SHP77 (cell line): ENCODE measurements around the gene CLK2.

ENCODE experiments used
- DNase-seq, 2 experiments: peaks; one replicate each; lab custom pipeline; 2025; lab: John Stamatoyannopoulos, UW

The CLK2 gene

DNA sequence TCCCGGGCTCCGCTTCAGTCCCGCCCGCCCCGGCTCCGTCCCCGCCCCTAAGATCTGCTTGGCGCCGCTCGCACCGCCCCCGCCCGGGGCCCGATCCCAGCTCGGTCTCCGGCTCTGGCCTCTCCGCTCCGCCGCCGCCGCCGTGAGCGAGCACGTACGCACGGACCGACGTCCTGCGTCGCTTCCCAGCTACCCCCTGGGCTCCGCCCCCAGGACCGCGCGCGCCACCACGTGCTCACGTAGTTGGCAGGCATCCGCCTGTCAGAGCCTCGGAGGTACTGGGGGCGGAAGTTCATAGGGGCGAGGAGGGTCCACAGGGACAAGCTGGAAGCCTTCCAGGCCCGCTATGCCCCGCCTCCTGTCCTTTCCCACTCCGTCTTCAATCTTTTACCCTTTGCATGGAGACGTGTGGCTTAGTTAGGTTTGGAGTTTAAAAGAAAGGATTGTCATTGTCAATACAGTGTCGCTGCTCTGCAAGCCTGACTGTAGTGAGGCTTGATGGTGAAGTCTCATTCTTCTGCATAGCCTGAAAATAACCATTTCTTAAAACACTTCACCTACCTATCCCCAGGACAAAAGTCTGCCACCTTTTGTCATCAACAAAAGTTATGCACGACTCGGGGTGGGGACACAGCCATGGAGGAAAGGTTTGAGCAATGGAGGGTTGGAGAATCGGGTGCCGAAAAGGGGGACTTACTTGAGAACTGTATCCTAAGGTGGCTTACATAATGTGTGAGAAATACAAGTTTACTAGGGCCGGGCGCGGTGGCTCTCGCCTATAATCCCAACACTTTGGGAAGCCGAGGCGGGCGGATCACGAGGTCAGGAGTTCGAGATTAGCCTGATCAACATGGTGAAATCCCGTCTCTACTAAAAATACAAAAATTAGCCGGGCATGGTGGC lies at the start of gene CLK2:
CLK2 (minus strand) TSS at position 162 of the 903 bp plus-strand sequence. CDS start 2,527 bp downstream, outside the sequence.
- peak; percentile 99 for DNase-seq

DNA sequence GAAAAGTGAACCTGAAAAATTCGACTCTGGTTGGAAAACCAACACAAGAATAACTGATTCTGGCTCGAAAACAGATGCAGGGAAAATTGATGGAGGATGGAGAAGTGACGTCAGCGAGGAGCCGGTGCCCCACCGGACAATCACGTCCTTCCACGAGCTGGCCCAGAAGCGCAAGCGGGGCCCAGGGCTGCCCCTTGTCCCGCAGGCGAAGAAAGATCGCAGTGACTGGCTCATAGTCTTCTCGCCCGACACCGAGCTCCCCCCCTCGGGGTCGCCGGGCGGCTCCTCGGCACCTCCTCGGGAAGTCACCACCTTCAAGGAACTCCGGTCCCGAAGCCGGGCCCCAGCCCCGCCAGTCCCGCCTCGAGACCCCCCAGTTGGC lies 49.3 kb upstream of the CLK2 start:
- peak in 1 of 2 experiments; percentile 30 for DNase-seq

DNA sequence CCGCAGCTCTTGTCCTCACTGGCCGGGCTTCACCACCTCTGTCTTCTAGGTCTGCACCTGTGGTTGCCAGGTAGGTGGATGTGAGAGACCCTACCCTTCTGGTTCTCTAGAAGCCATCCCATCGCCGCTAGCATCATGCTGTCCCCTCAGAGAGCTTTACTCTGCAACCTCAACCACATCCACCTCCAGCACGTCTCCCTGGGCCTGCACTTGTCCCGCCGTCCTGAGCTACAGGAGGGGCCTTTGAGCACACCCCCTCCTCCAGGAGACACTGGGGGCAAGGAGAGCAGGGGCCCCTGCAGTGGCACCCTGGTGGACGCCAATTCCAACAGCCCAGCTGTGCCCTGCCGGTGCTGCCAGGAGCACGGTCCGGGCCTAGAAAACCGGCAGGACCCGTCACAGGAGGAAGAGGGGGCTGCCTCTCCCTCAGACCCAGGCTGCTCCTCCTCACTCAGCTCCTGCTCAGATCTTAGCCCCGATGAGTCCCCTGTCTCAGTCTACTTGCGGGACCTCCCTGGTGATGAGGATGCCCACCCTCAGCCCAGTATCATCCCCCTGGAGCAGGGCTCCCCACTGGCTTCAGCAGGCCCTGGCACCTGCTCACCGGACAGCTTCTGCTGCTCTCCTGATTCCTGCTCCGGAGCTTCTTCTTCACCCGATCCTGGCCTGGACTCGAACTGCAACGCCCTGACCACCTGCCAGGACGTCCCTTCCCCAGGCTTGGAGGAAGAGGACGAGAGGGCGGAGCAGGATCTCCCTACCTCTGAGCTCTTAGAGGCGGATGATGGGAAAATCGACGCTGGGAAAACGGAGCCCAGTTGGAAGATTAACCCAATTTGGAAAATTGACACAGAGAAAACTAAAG lies 48.6 kb upstream of the CLK2 start:
- peak; percentile 60 to 62 for DNase-seq

DNA sequence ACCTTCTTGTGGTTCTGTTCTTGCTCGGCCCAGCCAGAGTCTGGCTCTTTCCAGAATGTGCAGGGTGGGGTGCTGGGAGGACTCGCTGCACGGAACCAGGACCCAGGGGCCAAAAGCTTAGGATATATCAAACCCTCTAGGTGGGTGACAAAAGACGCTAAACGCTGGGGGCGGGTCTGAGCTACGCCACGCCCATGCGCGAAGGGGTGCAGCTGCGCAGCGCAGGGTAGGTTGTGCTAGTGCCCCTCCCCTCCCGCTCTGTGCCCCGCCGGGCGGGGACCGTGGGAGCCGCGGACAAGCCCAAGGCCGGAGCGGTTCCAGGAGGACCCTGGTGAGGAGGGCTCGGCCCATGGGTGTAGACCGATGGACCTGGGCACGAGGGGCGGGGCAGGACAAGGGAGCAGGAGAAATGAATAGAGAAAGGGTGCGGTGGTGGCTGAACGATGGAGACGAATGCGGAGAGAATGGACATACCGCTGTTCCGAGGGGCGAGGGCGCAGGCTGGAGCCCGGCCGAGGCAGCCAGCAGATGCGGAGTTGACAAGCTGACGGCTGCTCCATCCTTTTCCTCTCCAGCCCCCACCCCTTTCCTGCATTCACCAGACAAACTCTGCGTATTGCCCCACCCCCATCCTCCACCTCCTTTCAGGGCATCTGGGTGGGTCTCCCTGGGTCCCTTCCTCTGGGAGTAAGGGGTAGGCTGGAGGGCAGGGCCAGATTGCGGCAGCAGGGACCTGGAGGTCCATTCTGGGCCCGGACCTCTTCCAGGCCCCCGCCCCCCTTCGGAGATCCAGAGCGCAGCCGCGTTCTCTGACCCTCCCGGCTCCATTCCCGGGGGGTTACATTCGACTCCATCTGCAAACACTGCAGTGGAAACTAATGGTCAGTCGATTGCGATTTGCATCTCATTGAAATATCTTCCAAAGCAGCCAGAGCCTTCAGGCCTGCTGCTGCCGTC lies 47.6 kb upstream of the CLK2 start, which contains the start of gene RUSC1:
RUSC1 (plus strand) TSS at position 234 of the 957 bp plus-strand sequence. CDS start 880 bp downstream, outside the sequence.
- DNase-seq = peak; percentile 89 to 92

DNA sequence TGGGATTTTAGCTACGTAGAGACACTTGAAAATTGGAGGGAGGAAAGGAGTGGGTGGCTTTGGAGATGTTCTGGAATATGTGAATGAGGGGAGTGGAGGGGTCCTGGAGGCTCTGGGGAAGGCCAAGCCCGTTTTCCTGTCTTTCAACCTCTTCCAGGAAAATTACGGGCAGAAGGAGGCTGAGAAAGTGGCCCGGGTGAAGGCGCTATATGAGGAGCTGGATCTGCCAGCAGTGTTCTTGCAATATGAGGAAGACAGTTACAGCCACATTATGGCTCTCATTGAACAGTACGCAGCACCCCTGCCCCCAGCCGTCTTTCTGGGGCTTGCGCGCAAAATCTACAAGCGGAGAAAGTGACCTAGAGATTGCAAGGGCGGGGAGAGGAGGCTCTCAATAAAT lies 46.9 kb upstream of the CLK2 start:
- no peak for DNase-seq

DNA sequence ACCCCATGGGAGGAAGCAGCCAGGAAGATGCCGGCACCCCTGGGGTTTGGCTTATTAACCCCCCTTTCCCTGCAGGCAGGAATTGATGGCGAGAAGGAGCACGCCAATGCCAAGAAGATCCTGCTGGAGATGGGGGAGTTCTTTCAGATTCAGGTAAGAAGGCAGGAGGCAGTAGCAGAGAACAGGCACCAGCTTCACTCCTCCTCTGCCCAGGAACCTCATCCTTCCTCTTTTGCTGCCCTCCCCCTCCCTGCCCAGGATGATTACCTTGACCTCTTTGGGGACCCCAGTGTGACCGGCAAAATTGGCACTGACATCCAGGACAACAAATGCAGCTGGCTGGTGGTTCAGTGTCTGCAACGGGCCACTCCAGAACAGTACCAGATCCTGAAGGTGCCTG lies 46.2 kb upstream of the CLK2 start:
- no peak for DNase-seq

DNA sequence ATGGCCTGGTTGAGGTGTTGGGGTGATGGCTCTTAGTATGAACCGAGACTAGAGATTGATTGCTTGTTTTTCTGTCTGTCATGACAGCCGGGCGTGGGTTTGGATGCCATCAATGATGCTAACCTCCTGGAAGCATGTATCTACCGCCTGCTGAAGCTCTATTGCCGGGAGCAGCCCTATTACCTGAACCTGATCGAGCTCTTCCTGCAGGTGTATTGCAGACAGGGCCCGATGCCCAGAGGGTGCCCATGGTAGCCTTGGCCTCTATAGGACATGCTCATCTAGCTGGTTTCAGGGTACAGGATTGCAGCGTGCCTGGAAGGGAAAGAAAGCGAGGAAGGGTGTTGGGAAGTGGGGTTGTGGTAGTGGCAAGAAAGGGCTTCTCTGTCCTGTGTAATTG lies 44.8 kb upstream of the CLK2 start:
- no peak for DNase-seq

DNA sequence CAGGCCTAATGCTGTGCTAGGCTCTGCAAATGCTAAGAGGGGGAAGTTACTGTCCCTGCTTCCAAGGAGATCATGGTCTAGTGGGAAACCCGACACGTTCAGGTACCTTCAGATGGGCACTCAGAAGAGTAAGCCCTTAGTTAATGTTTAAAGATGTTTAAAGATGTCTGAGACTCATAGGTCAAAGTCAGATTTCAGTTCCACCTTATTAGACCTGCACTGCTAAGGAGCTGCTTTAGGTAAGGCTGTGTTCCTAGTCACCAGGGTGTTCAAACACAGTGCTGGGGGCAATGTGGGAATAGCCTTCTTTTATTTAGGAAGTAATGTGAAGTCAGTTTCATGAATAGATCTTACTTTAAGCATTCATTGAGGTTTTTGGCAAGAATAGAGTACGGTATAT lies 43.6 kb upstream of the CLK2 start:
- no peak for DNase-seq

DNA sequence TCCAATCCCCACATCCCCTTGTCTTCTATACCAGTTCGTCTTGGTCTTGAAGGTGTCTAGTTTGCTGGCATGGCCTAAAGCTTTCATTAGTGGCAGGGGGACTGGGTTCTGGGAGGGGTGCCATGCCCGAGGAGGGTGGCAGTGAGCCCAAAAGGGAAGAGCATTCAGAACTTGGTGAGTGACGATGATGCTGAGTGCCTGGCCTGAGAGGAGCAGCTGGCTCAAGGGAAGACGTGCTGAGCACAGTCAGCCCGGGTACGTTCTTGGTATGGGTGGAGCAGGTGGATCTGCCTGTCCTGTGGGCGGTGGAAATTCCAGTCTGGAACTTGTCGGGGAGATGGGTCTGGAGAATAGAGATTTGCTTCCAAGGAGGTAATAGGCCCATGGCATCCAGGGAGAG lies 40.0 kb upstream of the CLK2 start:
- DNase-seq = no peak

DNA sequence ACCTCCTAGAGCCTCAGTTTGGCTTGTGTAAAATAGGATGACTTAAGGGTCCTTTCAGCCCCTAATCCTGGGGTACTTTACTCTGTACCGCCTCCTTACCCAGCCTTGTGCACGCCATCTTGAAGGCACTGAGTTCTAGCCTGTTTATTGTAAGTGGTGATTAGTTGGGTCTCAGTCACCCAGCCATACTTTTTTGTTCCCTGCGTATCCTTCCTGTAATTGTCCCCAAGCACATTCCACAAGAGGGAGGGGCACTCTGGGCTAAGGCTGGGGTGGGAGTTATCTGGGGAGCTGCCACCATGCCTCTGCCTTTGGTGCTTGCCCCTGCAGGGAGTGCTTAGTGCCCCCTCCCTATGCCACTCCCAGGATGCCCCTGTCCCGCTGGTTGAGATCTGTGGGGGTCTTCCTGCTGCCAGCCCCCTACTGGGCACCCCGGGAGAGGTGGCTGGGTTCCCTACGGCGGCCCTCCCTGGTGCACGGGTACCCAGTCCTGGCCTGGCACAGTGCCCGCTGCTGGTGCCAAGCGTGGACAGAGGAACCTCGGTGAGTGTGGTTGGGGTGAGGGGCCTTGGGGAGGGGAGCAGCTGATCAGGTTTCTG lies 36.2 kb upstream of the CLK2 start:
- no peak for DNase-seq

DNA sequence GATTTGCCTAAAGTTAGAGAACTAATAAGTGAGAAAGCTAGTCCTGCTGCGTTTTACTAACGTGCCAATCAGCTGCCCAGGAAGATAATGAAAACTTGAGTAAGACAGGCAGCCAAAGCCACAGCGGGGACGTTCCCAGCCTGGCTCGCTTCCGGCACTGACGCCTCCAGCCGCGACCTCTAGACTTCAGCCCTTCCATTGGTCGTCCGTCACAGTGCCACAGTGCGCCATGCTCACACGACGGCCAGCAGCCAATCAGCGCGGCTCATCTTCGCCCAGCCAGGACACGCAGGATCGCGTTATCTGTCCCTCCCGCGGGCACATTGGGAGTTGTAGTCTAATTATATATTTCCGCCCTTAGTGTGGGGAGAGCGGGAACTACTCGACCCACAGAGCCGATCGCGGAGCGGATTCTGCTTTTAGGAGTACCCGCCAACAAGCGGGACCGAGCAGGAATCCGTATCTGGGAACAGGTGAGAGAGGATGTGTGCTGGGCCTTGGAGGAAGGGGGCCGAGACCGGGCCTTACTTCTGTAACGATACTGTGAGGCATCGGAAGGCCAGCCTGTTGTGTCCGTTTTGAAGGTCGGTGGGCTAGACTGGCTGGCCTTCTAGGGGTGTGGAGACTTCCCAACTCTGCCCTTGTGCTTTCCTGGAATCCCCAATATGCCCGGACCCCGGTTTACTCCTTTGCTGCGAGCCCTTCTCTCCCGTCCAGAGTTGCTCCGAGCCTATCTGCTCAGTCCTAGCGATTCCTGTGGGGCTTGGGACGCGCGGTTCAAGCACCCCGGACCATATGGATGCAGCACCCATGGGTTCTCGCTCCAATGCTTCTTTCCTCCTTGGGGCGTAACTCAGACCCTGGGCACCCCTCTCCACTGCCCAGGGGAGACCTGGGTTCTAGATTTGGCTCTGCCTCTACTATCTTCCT lies 35.5 kb upstream of the CLK2 start, which contains the start of gene FDPS:
FDPS (plus strand) TSS at position 374 of the 930 bp plus-strand sequence. CDS start 924 bp downstream, outside the sequence.
- peak; percentile 100 for DNase-seq

DNA sequence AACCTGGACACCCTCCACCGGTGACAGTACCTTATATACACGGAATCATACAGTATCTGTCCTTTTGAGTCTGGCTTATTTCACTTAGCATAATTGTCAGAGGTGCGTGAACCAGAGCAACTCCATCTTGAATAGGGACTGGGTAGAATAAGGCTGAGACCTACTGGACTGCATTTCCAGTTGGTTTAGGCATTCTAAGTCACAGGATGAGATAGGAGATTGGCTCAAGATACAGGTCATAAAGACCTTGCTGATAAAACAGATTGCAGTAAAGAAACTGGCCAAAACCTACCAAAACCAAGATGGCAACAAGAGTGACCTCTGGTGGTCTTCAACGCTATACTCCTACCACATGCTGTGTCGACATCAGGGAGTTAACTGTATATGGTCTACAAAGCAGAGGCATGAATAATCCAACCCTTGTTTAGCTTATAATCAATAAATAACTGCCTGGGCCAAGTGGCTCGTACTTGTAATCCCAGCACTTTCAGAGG lies 34.0 kb upstream of the CLK2 start:
- peak; percentile 15 to 49 for DNase-seq

DNA sequence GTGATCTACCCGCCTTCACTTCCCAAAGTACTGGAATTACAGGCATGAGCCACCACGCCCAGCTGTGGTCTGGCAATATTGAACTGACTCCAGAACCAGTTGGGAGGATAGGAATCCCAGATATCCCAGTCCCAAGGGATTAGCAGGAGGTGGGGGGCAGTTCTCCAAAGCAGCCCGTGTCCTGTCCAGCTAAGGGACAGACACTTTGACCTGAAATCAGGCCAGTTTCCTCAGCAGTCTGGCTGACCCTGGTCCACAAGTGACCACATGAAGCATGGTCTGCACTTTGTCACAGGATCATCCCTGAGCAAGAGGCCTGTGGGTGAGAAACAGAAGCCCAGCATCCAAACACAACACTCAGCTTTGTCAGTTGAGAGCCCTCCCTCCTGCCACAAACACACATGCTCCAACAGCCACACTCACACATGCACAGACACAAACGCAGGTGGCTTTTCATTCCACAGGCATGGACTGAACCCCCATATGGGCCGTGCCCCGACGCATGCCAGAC lies 32.6 kb upstream of the CLK2 start:
- no peak for DNase-seq

DNA sequence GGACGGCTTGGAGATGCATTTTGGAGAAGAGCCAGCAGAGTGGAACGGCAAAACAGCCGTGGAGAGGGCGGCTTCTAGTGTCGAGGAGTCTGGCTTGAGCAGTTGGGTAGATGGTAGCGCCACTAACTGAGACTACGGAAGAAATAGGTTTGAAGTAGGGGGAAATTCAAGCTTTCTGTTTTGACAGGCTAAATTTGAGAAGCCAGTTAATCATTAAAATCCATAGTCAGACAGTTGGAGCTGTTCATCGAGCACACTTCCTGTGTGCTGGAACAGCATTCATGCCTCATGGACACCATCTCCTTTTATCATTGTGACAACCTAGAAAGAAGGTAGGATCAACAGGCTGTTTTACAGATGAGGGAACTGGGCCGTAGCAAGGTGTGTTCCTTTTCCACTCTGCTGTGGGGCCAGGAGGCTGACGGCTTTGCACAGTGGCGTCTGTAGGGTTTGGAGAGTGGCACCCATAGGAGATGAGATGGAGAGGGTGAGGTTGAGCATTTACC lies 31.3 kb upstream of the CLK2 start:
- no peak for DNase-seq

DNA sequence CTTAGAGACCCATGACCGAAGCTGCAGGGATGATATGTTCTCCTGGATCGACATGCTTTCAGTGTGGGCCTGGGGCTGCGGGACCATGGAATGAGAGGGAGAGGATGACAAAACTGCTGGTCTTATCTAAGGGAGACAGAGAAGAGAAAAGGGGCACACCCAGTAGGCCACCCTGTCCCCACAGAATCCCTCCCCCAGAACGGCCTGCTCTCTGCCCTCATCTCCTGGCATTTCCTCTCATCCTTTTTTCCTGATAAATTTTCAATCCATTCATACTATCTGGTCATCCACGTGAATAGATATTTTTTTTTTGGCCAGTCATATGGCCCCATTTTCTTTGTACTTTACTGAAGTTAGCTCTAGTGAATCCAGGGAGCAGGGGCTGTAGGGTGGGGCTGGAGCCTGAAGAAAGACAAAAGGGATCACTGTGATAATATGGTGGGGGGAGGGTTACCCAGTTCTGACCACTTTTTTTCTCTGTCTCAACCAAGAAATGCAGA lies 28.1 kb upstream of the CLK2 start, which contains the start of gene PKLR:
PKLR (minus strand) TSS at position 97 of the 500 bp plus-strand sequence; CDS start at position 54, 43 bp downstream.
- no peak for DNase-seq

DNA sequence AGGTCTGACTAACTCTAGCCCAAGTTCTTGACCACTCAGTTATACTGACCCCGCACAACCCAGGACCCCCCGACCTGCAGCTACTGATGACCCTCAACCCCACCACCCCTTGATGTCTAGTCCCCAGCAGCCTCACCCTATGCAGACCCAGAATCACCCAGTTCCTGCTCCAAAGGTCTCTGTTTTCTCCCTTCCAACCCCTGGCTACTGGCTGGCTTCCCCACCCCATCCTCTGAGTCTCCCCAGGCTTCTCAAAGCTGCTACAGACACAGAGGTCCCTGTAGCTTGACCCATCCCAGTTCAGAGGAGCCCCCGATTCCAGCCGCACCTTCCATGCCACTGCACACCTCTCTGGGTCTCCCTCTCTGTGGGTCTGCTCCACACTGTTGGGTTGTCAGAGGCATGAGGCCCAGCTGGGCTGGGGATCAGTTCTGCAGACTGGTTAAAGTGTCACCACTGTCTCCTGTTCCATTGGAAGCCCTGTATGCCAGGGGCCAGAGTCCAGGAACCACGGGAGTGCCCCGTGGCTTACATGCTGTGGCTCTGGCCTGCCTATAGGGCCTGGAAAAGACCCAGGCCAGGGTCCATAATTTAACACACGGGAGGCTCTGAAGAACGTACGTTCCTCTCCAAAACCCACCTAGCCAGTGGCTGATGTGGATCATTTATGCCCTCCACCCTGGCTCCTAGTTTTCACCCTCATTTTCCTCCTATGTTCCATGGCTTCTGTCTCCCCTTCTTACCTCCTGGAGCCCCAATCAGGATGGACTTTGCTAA lies 27.4 kb upstream of the CLK2 start:
- no peak for DNase-seq

DNA sequence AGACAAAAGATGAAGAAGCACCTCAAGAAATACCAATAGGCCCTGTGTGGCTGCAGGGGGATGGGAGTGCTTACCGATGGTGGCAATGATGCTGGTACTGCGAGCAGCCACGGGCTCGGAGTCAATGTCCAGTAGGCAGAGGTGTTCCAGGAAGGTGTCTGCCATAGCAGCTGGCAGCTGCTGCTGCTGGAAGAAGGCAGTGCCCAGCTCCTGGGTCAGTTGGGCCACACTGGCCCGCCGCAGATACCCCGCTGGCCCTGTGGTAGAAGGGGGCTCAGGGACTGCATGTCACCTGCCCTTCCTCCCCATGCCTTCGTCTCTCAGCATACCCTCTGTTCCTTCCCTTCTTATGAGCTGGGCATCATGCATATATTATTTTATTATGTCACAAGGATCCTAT lies 26.7 kb upstream of the CLK2 start:
- DNase-seq = no peak

DNA sequence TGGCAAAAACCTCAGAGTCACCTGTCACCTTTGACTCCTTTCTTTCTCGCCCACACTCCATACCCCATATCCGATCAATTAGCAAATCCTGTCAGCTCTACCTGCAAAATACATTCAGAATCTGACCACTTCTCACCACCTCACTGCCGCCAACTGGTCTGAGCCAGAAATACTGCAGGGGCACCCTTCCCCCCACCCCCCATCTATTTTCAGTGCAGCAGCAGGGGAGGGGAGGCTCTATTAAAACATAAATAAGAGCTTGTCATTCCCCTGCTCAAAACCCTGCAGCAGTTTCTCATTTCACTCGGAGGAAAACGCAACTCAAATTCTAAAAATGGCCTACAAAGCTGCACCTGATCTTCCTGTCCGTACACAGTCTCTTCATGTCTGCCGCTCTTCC lies 24.1 kb upstream of the CLK2 start:
- DNase-seq = no peak
